ENCODE results near the gene CHST3.

The CHST3 gene

GRCh38 chr10:71978476-71978875 is 14.3 kb downstream of the CHST3 start:
- ATAC-seq, result no peak
- no peak for TF ChIP-seq CSRNP3 (CRISPR knock-in tag; IDR thresholded peaks at IDR 0.05)
- TF ChIP-seq ZFP3 (CRISPR knock-in tag; IDR thresholded peaks at IDR 0.05), result no peak
- no peak for TF ChIP-seq PPARA (CRISPR knock-in tag; IDR thresholded peaks at IDR 0.05; ENCODE audit: borderline replicate concordance)
- TF ChIP-seq TCF4 (CRISPR knock-in tag; IDR thresholded peaks at IDR 0.05; ENCODE audit: borderline replicate concordance), result no peak
- no peak for TF ChIP-seq OSR1 (CRISPR knock-in tag; IDR thresholded peaks at IDR 0.05)
- no peak for TF ChIP-seq ARNTL (CRISPR knock-in tag; IDR thresholded peaks at IDR 0.05; ENCODE audit: borderline replicate concordance, low read depth)
- TF ChIP-seq RARB (CRISPR knock-in tag; IDR thresholded peaks at IDR 0.05), result no peak
- no peak for TF ChIP-seq ZNF70 (CRISPR knock-in tag; IDR thresholded peaks at IDR 0.05)
- no peak for TF ChIP-seq ZFP30 (CRISPR knock-in tag; IDR thresholded peaks at IDR 0.05)
- TF ChIP-seq ISL1 (CRISPR knock-in tag; IDR thresholded peaks at IDR 0.05), result no peak
- TF ChIP-seq ZNF8 (CRISPR knock-in tag; IDR thresholded peaks at IDR 0.05), result no peak
- no peak for TF ChIP-seq CSDC2 (CRISPR knock-in tag; IDR thresholded peaks at IDR 0.05)
- TF ChIP-seq POU6F1 (CRISPR knock-in tag; IDR thresholded peaks at IDR 0.05; ENCODE audit: borderline replicate concordance, low read depth), result no peak
- TF ChIP-seq ZC3H10 (CRISPR knock-in tag; IDR thresholded peaks at IDR 0.05), result no peak
- no peak for TF ChIP-seq SNAI2 (CRISPR knock-in tag; IDR thresholded peaks at IDR 0.05)

GRCh38 chr10:71978988-71979691 is 14.9 kb downstream of the CHST3 start:
- TF ChIP-seq RARB (CRISPR knock-in tag; IDR thresholded peaks at IDR 0.05) (no peak), ZNF565 (CRISPR knock-in tag; conservative IDR thresholded peaks at IDR 0.05; ENCODE audit: low read depth) (no peak), TSHZ2 (CRISPR knock-in tag; IDR thresholded peaks at IDR 0.05) (no peak), POU6F1 (CRISPR knock-in tag; IDR thresholded peaks at IDR 0.05; ENCODE audit: borderline replicate concordance, low read depth) (no peak), ZNF70 (CRISPR knock-in tag; IDR thresholded peaks at IDR 0.05) (no peak)
- no peak for ATAC-seq

GRCh38 chr10:71979692-71980062 is 15.5 kb downstream of the CHST3 start:
- ATAC-seq, result no peak
- TF ChIP-seq TCF4 (CRISPR knock-in tag; IDR thresholded peaks at IDR 0.05; ENCODE audit: borderline replicate concordance) (no peak), TSHZ2 (CRISPR knock-in tag; IDR thresholded peaks at IDR 0.05) (no peak), ZFP3 (CRISPR knock-in tag; IDR thresholded peaks at IDR 0.05) (no peak), OSR1 (CRISPR knock-in tag; IDR thresholded peaks at IDR 0.05) (no peak), CSDC2 (CRISPR knock-in tag; IDR thresholded peaks at IDR 0.05) (no peak), PPARA (CRISPR knock-in tag; IDR thresholded peaks at IDR 0.05; ENCODE audit: borderline replicate concordance) (no peak), GLIS3 (CRISPR knock-in tag; IDR thresholded peaks at IDR 0.05) (no peak), CSRNP3 (CRISPR knock-in tag; IDR thresholded peaks at IDR 0.05) (no peak), ZNF8 (CRISPR knock-in tag; IDR thresholded peaks at IDR 0.05) (no peak), RARB (CRISPR knock-in tag; IDR thresholded peaks at IDR 0.05) (no peak), SNAI2 (CRISPR knock-in tag; IDR thresholded peaks at IDR 0.05) (no peak), ZNF70 (CRISPR knock-in tag; IDR thresholded peaks at IDR 0.05) (no peak), ZNF565 (CRISPR knock-in tag; conservative IDR thresholded peaks at IDR 0.05; ENCODE audit: low read depth) (no peak), ARNTL (CRISPR knock-in tag; IDR thresholded peaks at IDR 0.05; ENCODE audit: borderline replicate concordance, low read depth) (no peak), TOX (CRISPR knock-in tag; IDR thresholded peaks at IDR 0.05; ENCODE audit: borderline replicate concordance) (no peak), BACH2 (CRISPR knock-in tag; IDR thresholded peaks at IDR 0.05; ENCODE audit: borderline replicate concordance) (no peak), POU6F1 (CRISPR knock-in tag; IDR thresholded peaks at IDR 0.05; ENCODE audit: borderline replicate concordance, low read depth) (no peak), ISL1 (CRISPR knock-in tag; IDR thresholded peaks at IDR 0.05) (no peak), ESRRG (CRISPR knock-in tag; IDR thresholded peaks at IDR 0.05) (no peak)

Measured in SK-N-SH treated with all-trans-retinoic acid at 6 μM for 48 hours (cell line).